Stimulated activated CD8-positive, alpha-beta memory T cell treated with anti-CD3 and anti-CD28 coated beads, Interleukin-12 subunit alpha, Interleukin-12 subunit beta, amount 100 ng/mL, for 24 hours (primary cell): ENCODE data around the gene IGF2BP3.

Experiments
- DNase-seq: peaks from one replicate; pipeline ENCODE4 v3.0.0-alpha.2; 2020; ENCODE audit errors: extremely low read depth

The IGF2BP3 gene

GRCh38 chr7:23295401-23295697 is 174.9 kb downstream of the IGF2BP3 start:
- DNase-seq, result no peak

DNA sequence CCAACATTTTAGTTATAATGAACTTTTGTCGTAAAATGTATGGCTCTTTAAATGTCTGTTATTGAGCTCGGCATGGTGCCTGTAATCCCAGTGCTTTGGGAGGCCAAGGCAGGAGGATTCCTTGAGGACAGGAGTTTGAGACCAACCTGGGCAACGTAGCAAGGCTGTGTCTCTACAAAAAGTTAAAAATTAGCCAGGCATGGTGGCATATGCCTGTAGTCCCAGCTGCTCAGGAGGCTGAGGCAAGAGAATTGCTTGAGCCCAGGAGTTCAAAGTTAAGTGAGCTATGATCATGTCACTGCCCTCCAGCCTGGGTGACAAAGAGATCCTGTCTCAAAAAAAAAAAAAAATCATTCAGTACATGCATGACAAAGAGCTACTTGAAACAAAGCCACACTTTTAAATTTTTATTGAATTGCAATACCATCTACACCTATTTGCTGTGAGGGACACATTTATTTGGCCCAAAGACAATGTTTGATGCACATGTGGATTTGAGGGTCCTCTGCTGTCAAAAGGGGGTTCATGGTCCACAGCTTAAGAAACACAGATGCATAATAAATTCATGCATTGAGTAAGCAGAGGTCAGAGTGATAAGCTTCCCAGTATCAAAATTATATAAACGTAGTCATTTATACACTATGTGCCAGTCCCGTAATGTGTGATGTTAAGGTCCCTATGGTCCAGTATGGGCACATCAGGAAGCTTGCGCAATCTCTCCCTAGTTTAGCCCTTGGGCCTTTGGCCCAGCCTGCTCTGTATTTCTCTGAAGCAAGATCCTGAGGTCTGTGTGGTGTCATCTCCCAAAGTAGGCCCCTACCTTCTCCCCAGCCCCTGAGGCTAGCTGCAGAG is 175.5 kb downstream of the IGF2BP3 start:
- DNase-seq, result no peak

DNA sequence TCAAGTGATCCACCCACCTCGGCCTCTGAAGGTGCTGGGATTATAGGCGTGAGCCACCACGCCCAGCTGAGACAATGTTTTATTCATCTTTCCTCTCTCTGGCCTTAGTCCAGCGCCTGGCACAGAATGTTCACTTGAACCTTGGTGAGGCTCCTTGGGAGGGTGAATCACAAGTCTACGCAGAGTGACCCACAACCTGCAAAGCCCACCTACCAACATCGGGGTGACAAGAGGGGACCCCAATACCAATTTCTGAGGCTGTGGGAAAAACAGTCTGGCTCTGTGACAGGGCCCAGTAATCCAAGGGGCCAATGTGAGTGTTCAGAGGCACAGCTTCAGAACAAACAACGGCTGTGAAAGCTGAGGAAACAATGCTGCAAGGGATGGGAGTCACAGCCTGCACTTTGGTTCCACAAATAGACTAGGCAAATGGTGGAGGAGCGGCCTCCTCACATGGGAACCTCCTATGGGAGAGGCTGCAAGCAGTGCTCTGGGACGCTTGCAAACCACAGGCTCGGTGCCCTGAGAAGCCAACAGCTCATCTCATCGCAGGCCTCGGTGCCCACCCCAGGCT is 176.7 kb downstream of the IGF2BP3 start:
- no peak for DNase-seq

GRCh38 chr7:23292623-23293022 is 177.7 kb downstream of the IGF2BP3 start:
- no peak for DNase-seq

DNA sequence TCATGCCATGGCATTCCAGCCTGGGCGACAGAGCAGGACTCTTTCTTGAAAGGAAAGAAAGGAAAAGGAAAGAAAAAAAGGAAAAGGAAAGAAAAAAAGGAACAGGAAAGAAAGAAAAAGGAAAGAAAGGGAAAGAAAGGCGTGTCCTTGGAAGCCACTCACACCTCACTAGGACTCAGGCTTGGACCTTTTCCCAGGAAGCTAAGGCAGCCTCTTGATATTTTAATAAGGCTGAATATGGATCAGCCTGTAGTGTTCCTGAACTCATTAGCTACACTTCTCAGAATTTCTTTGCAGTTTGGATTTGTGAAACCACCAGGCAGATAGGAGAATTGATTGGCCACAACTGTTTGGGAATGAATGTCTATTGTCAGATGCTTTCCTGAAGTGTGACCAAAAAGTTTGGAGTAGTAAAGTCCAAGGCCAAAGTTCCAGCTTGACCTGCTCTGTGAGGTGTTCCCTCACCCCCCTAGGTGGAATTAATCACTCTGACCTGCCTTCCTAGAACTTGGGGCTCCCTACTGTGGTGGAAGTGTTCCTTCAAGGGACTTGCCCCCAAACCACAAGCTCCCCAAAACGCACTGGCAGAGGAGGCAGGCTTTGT is 178.2 kb downstream of the IGF2BP3 start:
- DNase-seq, result no peak

DNA sequence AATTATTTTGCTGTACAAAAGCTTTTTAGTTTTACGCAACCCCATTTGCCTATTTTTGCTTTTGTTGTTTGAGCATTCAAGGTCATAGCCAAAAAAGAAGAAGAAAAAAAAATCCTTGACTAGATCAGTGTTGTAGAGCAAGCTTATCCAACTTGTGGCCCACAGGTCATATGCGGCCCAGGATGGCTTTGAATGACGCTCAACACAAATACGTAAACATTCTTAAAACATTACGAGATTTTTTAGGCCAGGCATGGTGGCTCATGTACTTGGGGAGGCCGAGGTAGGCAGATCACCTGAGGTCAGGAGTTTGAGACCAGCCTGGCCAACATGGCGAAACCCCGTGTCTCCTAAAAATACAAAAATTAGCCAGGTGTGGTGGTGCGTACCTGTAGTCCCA is 179.3 kb downstream of the IGF2BP3 start:
- no peak for DNase-seq

DNA sequence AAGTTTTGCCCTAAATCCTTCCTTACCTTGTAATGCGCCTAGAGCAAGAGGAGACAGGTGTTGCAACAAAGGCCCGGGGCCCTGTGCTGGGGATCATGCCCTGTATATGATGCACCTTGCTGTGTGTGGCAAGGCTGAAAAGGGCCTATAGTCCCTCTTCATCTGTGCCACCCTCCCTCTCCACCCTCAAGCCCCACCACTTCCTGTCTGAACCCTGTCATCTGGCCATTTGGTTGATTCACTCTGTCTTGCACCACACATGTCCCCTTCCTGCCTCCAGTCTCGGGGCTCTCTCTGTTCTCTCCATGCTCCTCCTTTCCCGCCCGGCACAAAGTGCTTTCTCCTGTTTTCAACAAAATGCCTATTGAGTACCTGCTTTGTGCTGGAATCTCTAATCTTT is 182.7 kb downstream of the IGF2BP3 start:
- no peak for DNase-seq

GRCh38 chr7:23285657-23286646 is 184.3 kb downstream of the IGF2BP3 start:
- no peak for DNase-seq

DNA sequence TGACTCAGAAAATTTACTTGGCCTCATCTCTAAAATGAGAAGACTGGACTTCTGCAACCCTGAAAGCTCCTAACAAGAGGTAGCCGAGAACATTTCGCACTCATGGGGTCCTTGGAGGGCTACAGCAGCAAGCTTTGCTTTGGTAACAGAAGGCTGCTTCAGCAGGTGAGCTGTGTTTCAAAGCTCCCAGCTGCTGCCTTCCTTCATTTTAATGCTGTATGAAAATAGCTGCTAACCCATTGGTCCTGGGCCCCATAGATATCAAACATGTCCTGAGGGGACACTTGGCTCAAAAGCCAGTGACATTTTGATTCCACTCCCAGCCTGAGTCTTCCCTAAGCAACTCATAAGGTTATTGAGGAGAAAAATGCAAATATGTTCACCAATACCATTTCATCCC is 185.4 kb downstream of the IGF2BP3 start:
- no peak for DNase-seq

GRCh38 chr7:23283086-23283485 is 187.2 kb downstream of the IGF2BP3 start:
- DNase-seq, result no peak

DNA sequence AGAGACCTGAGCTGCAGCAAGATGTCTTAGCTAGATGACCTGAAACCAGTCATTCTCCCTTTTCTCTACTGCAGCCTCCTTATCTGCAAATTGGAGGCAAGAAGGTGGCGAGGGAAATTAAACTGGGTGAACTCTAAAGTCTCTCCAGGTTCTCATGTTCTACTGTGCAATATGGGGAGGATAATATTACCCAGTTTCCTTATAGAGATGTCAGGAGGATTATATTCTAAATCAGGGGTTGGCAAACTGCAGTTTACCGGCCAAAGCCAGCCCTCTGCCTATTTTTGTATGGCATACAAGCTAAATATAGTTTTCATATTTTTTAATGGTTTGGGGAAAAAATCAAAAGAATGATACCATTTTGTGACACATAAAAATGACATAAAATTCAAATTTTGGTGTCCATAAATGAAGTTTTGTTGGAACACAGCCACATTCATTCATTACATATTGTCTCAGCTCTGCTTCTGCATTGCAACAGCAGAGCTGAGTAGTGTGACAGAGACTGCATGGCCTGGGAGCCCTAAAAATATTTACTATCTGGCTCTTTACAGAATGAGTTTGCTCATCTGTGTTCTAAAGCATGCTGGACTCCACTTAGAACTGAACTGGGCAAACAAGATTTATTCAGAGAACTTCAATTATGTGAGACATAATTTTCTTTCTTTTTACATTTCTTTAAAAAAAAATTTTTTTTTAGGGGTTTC is 190.3 kb downstream of the IGF2BP3 start:
- DNase-seq, result no peak

DNA sequence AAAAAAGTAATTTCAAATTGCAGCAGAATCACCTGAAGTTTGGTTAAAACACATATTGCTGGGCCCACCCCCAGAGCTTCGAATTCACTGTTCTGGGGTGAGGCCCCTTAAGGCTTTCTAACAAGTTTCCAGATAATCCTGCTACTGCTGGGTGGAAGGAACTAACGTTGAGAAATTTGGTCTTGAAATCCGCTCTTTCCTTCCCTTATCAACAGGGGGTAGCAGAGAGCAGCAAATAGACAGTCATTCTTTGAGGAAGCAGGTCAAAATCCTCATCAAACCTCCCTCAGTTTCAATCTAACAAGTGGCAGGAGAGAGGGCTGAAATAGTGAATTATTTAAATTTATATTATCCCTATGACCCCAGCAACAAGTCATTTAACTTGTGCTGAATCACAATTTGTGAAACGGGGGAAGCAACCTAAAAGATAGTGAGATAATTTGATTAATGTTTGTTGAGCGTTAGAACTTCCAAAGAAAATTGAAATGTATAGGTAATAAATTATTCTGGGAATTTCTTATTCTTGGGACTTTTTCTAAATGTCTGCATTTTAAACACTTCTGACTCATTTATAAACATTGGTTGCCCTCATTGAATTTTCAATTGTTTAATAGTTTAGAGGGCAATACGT is 192.8 kb downstream of the IGF2BP3 start:
- no peak for DNase-seq

DNA sequence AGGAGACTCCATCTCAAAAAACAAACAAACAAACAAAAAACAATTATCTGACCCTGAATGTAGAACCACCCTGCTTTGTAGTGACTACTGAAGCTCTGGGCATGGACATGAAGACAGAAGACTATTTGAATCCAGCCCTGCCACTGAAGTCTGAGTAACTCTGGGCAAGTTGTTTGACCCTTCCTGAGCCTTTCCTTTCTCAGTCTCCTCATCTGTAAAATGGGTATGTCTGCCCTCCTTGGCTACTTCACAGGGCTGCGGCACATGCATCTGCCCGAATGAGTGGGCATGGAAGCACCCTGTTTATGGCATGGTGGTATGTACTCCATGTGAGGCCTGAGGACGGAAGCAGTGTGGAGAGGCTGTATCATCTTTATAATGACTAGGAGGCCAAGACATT is 193.3 kb downstream of the IGF2BP3 start:
- no peak for DNase-seq

GRCh38 chr7:23276376-23276775 is 193.9 kb downstream of the IGF2BP3 start:
- no peak for DNase-seq

DNA sequence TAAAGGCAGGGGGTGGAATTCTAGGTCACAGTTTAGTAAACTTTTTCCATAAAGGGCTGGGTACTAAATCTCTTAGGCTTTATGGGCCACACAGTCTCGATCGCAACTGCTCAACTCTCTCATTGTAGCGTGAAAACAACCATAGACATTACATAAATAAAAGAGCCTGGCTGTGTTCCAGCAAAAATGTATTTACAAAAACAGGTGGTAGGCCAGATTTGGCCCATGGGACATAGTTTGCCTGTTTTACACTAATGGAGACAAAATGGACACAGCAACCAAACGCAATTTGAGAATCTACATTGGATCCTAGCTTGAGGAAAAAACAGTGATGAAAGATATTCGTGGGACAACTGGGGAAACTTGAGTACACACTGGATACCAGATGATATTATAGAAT is 194.4 kb downstream of the IGF2BP3 start:
- no peak for DNase-seq

DNA sequence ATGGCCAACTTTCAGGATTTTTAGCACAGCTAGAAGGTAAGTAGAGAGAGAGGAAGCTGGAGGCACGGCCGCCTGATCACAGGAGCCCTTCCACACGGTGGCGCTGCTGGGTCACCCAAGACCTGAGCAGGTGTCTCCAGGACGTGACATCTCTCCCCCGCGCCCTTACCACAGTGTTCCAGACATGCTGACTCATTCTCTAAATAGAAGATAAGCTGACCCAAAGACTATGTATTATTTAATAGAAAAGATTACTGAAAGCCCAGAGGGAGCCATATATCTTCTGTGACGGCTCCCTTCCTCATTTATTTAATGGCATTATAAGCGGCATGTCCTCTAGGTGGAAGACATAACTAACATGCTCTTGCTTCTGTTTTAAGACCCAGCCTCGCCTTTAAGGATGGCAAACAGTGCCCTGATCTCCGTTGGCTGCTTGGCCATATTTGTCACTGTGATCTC is 197.1 kb downstream of the IGF2BP3 start:
- peak; percentile 80 for DNase-seq

- DNase-seq, result no peak
Measured at GRCh38 chr7:23272275-23272674, 198.0 kb downstream of the IGF2BP3 start.

DNA sequence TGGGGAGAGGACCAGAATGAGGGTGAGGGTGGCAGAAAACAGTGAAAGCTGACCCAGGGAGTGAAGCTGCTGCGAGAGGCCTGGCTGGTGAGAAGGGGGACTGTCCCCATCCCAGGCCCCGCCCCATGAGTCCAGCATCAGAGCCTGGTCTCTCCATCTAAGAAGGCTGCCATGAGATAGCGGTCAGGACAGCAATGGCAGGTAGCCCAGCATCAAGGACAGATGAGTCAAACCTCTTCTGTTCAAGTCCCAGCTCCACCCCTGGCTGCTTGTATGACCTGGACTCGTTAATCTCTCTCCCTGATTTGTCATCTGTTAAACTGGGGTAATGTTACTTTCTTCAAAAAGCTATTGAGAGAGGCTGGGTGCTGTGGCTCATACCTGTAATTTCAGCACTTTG is 201.5 kb downstream of the IGF2BP3 start:
- no peak for DNase-seq

GRCh38 chr7:23268167-23268566 is 202.1 kb downstream of the IGF2BP3 start:
- DNase-seq, result no peak

- no peak for DNase-seq
Measured at GRCh38 chr7:23267357-23267756, 202.9 kb downstream of the IGF2BP3 start.

DNA sequence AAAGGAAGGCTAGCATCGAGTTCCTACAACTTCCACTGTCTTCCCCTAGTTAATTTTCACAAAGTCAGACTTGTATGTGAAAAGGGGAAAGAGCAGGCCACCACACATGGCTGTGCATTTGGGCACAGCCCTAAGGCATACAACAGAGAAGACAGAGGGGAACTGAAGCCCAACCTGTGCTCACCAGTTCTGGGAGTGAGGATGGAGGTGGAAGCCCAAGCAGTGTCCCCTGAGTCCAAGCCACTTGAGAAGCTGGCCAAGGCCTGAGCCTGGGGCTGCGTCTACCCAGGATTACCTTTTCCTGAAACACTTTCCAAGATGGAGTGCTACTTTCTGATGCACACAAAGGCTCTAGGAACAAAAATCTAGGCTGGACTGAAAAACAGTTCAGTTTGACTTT is 203.4 kb downstream of the IGF2BP3 start:
- no peak for DNase-seq
